ENCODE data around the gene CBX7. TPM values are rescaled to one million over a fixed set of nuclear protein-coding genes. Genes with fewer than 3 reads are reported as not detected.

CBX7 gene
- total RNA-seq, 1 donor, result 14.5 TPM

- no peak overlapping the region for H2AFZ ChIP-seq (ENCODE audit: low read length)
- no peak for TF ChIP-seq CTCF (IDR thresholded peaks at IDR 0.05; ENCODE audit: extremely low read depth, low read depth, low read length)
Observed at GRCh38 chr22:39123751-39124581, 28.5 kb downstream of the CBX7 start.

GRCh38 chr22:39122772-39123470, 29.6 kb downstream of the CBX7 start:
- TF ChIP-seq CTCF (IDR thresholded peaks at IDR 0.05; ENCODE audit: extremely low read depth, low read depth, low read length), result no peak
- DNase-seq (ENCODE audit: insufficient read length, low spot score, missing footprints), result peak; percentile 41
- H3K27me3 ChIP-seq (ENCODE audit: insufficient read depth, low read length), result no peaks in the 10 kb centered on the region
- no peaks in the 10 kb centered on the region for H3K4me1 ChIP-seq (ENCODE audit: insufficient read depth, low read length)
- H3K36me3 ChIP-seq (ENCODE audit: insufficient read depth, low read length), result no peaks in the 10 kb centered on the region
- H4K20me1 ChIP-seq (ENCODE audit: insufficient read depth, low read length), result no peaks in the 10 kb centered on the region
- no peak overlapping the region for H3K4me3 ChIP-seq (ENCODE audit: insufficient read depth, low read length)
- no peaks in the 10 kb centered on the region for H3K79me2 ChIP-seq (ENCODE audit: insufficient read depth, low read length)
- no peaks in the 10 kb centered on the region for H3K9me3 ChIP-seq (ENCODE audit: low read depth, low read length)
- no peak overlapping the region for H3K4me2 ChIP-seq (ENCODE audit: insufficient read depth, low read length)
- no peak overlapping the region for H3K27ac ChIP-seq (ENCODE audit: low read depth, low read length)
- H2AFZ ChIP-seq (ENCODE audit: low read length), result no peak overlapping the region

More at GRCh38 chr22:39123751-39124581, 28.5 kb downstream of the CBX7 start:
- peak; percentile 49 for DNase-seq (ENCODE audit: insufficient read length, low spot score, missing footprints)
- no peaks in the 10 kb centered on the region for H4K20me1 ChIP-seq (ENCODE audit: insufficient read depth, low read length)
- H3K36me3 ChIP-seq (ENCODE audit: insufficient read depth, low read length), result no peaks in the 10 kb centered on the region
- H3K27ac ChIP-seq (ENCODE audit: low read depth, low read length), result no peak overlapping the region
- no peaks in the 10 kb centered on the region for H3K27me3 ChIP-seq (ENCODE audit: insufficient read depth, low read length)
- no peak overlapping the region for H3K4me2 ChIP-seq (ENCODE audit: insufficient read depth, low read length)
- no peaks in the 10 kb centered on the region for H3K9me3 ChIP-seq (ENCODE audit: low read depth, low read length)
- H3K4me3 ChIP-seq (ENCODE audit: insufficient read depth, low read length), result no peak overlapping the region
- H3K79me2 ChIP-seq (ENCODE audit: insufficient read depth, low read length), result no peaks in the 10 kb centered on the region
- H3K4me1 ChIP-seq (ENCODE audit: insufficient read depth, low read length), result no peaks in the 10 kb centered on the region

- no peak overlapping the region for H3K27ac ChIP-seq (ENCODE audit: low read depth, low read length)
- H4K20me1 ChIP-seq (ENCODE audit: insufficient read depth, low read length), result no peaks in the 10 kb centered on the region
- H3K4me2 ChIP-seq (ENCODE audit: insufficient read depth, low read length), result no peak overlapping the region
- no peaks in the 10 kb centered on the region for H3K79me2 ChIP-seq (ENCODE audit: insufficient read depth, low read length)
- no peaks in the 10 kb centered on the region for H3K36me3 ChIP-seq (ENCODE audit: insufficient read depth, low read length)
- no peak for TF ChIP-seq CTCF (IDR thresholded peaks at IDR 0.05; ENCODE audit: extremely low read depth, low read depth, low read length)
- H3K9me3 ChIP-seq (ENCODE audit: low read depth, low read length), result no peaks in the 10 kb centered on the region
- H2AFZ ChIP-seq (ENCODE audit: low read length), result no peak overlapping the region
- no peaks in the 10 kb centered on the region for H3K4me1 ChIP-seq (ENCODE audit: insufficient read depth, low read length)
- H3K27me3 ChIP-seq (ENCODE audit: insufficient read depth, low read length), result peaks cover 1% of the 10 kb centered on the region
- DNase-seq (ENCODE audit: insufficient read length, low spot score, missing footprints), result no peak
- H3K4me3 ChIP-seq (ENCODE audit: insufficient read depth, low read length), result no peak overlapping the region
Observed at GRCh38 chr22:39120983-39121382, 31.5 kb downstream of the CBX7 start.

GRCh38 chr22:39117585-39118191, 34.8 kb downstream of the CBX7 start:
- H3K4me1 ChIP-seq (ENCODE audit: insufficient read depth, low read length), result no peaks in the 10 kb centered on the region
- H3K79me2 ChIP-seq (ENCODE audit: insufficient read depth, low read length), result no peaks in the 10 kb centered on the region
- H3K9me3 ChIP-seq (ENCODE audit: low read depth, low read length), result no peaks in the 10 kb centered on the region
- no peak overlapping the region for H3K27ac ChIP-seq (ENCODE audit: low read depth, low read length)
- peaks cover 27% of the 10 kb centered on the region for H3K27me3 ChIP-seq (ENCODE audit: insufficient read depth, low read length)
- TF ChIP-seq CTCF (IDR thresholded peaks at IDR 0.05; ENCODE audit: extremely low read depth, low read depth, low read length), result peak; percentile 55
- no peaks in the 10 kb centered on the region for H3K36me3 ChIP-seq (ENCODE audit: insufficient read depth, low read length)
- H3K4me3 ChIP-seq (ENCODE audit: insufficient read depth, low read length), result no peak overlapping the region
- H2AFZ ChIP-seq (ENCODE audit: low read length), result no peak overlapping the region
- H4K20me1 ChIP-seq (ENCODE audit: insufficient read depth, low read length), result no peaks in the 10 kb centered on the region
- DNase-seq (ENCODE audit: insufficient read length, low spot score, missing footprints), result peak; percentile 54
- H3K4me2 ChIP-seq (ENCODE audit: insufficient read depth, low read length), result no peak overlapping the region

Measured in osteoblast (primary cell).